Loucy (cell line): ENCODE results near the gene GRID1.

Source experiments
- H2AFZ ChIP-seq: fragments of 200-600 bp; sonication (generic); 2 replicates; pipeline ENCODE4 v1.6.0; 2016; ENCODE audit warnings: antibody characterized with exemption, mild to moderate bottlenecking, low read length, moderate library complexity
- H3F3A ChIP-seq: fragments of 200-600 bp; 2 replicates; pipeline ENCODE4 v1.6.0; 2016; ENCODE audit warnings: antibody characterized with exemption, low read depth, mild to moderate bottlenecking
- H3K27me3 ChIP-seq: fragments of 200-600 bp; sonication (generic); 2 replicates; pipeline ENCODE4 v1.6.1; 2014; ENCODE audit warnings: low read length, mild to moderate bottlenecking; ENCODE audit not compliant: insufficient read depth, poor library complexity, severe bottlenecking
- H3K36me3 ChIP-seq: fragments of 200-600 bp; sonication (generic); 2 replicates; pipeline ENCODE4 v1.6.1; 2016; ENCODE audit warnings: low read length; ENCODE audit not compliant: insufficient read depth
- H3K4me1 ChIP-seq: fragments of 200-600 bp; sonication (generic); 2 replicates; pipeline ENCODE4 v1.5.1; 2014; ENCODE audit warnings: low read length, mild to moderate bottlenecking; ENCODE audit not compliant: insufficient read depth, poor library complexity, severe bottlenecking
- H3K4me2 ChIP-seq: fragments of 200-600 bp; sonication (generic); 2 replicates; pipeline ENCODE4 v1.6.0; 2014; ENCODE audit warnings: antibody characterized with exemption, low read length, low read depth, mild to moderate bottlenecking; ENCODE audit not compliant: poor library complexity, severe bottlenecking
- H3K4me3 ChIP-seq: fragments of 200-600 bp; sonication (generic); 2 replicates; pipeline ENCODE4 v1.5.1; 2014; ENCODE audit warnings: low read length, mild to moderate bottlenecking, mixed read lengths; ENCODE audit not compliant: poor library complexity, severe bottlenecking
- H3K79me2 ChIP-seq: fragments of 200-600 bp; sonication (generic); 2 replicates; pipeline ENCODE4 v1.6.1; 2014; ENCODE audit warnings: low read length; ENCODE audit not compliant: insufficient read depth
- H3K9ac ChIP-seq: fragments of 200-600 bp; sonication (generic); 2 replicates; pipeline ENCODE4 v1.6.0; 2014; ENCODE audit warnings: mild to moderate bottlenecking, low read depth, low read length, moderate library complexity; ENCODE audit not compliant: poor library complexity, severe bottlenecking
- H3K9me2 ChIP-seq: fragments of 200-600 bp; sonication (generic); replicated peaks from 2 replicates; pipeline ENCODE4 v1.6.1; 2016; ENCODE audit warnings: low read depth, low read length, mixed read lengths
- H3K9me3 ChIP-seq: fragments of 200-600 bp; sonication (generic); 2 replicates; pipeline ENCODE4 v1.6.1; 2014; ENCODE audit warnings: mild to moderate bottlenecking, antibody characterized with exemption, low read length, low read depth; ENCODE audit not compliant: insufficient read depth
- H4K20me1 ChIP-seq: fragments of 200-600 bp; sonication (generic); 2 replicates; pipeline ENCODE4 v1.6.0; 2014; ENCODE audit warnings: antibody characterized with exemption, low read length, mild to moderate bottlenecking; ENCODE audit not compliant: insufficient read depth, poor library complexity, severe bottlenecking
- EZH2phosphoT487 ChIP-seq: fragments of 200-600 bp; IDR thresholded peaks from 2 replicates; pipeline ENCODE4 v1.6.1; 2018; ENCODE audit warnings: antibody characterized with exemption, mild to moderate bottlenecking, moderate library complexity, borderline replicate concordance
- TF ChIP-seq, protein P1 (sequence below): fragments of 200-600 bp; sonication (generic); conservative IDR thresholded peaks from 2 replicates; pipeline ENCODE4 v1.5.1; 2014; ENCODE audit warnings: mild to moderate bottlenecking, antibody characterized with exemption, low read length

Gene GRID1

DNA sequence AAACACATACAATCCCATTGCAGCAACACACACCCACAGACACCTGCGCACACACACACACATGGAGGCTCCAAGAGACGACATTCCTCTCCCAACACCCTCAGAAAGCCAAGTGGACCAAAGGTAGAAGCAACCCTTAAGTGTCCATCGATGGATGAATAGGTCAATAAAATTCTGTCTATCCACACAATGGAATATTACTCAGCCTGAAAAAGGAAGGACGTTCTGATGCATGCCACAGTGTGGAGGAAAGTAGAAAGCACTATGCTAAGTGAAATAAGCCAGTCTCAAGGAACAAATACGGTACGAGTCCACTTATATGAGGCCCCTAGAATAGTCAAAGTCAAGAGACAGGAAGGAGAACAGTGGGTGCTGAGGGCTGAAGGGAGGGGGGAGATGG is 174.4 kb downstream of the GRID1 start:
- H3K27me3 ChIP-seq, result no peaks in the 10 kb centered on the region
- H3K9me3 ChIP-seq, result no peaks in the 10 kb centered on the region
- H3K4me2 ChIP-seq, result no peak overlapping the region
- H3F3A ChIP-seq, result no peaks in the 10 kb centered on the region
- no peaks in the 10 kb centered on the region for H3K9me2 ChIP-seq
- H3K9ac ChIP-seq, result no peak overlapping the region
- no peaks in the 10 kb centered on the region for H3K79me2 ChIP-seq
- TF ChIP-seq, protein P1, sequence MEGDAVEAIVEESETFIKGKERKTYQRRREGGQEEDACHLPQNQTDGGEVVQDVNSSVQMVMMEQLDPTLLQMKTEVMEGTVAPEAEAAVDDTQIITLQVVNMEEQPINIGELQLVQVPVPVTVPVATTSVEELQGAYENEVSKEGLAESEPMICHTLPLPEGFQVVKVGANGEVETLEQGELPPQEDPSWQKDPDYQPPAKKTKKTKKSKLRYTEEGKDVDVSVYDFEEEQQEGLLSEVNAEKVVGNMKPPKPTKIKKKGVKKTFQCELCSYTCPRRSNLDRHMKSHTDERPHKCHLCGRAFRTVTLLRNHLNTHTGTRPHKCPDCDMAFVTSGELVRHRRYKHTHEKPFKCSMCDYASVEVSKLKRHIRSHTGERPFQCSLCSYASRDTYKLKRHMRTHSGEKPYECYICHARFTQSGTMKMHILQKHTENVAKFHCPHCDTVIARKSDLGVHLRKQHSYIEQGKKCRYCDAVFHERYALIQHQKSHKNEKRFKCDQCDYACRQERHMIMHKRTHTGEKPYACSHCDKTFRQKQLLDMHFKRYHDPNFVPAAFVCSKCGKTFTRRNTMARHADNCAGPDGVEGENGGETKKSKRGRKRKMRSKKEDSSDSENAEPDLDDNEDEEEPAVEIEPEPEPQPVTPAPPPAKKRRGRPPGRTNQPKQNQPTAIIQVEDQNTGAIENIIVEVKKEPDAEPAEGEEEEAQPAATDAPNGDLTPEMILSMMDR, result no peak
- TF ChIP-seq EZH2phosphoT487, result no peak
- no peak overlapping the region for H3K4me3 ChIP-seq
- no peak overlapping the region for H2AFZ ChIP-seq
- H3K36me3 ChIP-seq, result no peaks in the 10 kb centered on the region
- H3K4me1 ChIP-seq, result no peaks in the 10 kb centered on the region
- H4K20me1 ChIP-seq, result no peaks in the 10 kb centered on the region

DNA sequence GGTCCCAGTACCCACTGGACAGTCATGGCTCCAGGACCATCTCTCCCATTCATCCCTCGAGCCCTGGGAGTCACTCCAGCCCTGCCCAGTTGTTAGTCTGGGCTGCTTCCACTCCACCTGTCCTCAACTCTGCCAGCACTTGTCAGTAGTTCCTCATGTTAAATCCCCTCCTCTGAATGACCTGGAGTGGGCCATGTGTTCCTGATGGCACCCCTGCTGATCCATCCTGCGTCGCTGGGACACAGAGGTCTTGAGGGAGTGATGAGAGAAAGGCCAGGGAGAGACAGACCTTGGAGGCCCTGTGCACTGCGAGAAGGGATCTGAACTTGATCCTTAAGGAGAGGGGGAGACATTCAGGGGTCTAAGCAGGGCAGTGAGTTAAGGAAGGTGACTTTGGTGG is 174.9 kb downstream of the GRID1 start:
- H3K4me2 ChIP-seq, result no peak overlapping the region
- H3K36me3 ChIP-seq, result no peaks in the 10 kb centered on the region
- H3K4me3 ChIP-seq, result no peak overlapping the region
- H3K9me2 ChIP-seq, result no peaks in the 10 kb centered on the region
- no peak overlapping the region for H2AFZ ChIP-seq
- no peak for TF ChIP-seq EZH2phosphoT487
- TF ChIP-seq, protein P1, result no peak
- H3K27me3 ChIP-seq, result no peaks in the 10 kb centered on the region
- H4K20me1 ChIP-seq, result no peaks in the 10 kb centered on the region
- H3K79me2 ChIP-seq, result no peaks in the 10 kb centered on the region
- H3F3A ChIP-seq, result no peaks in the 10 kb centered on the region
- no peaks in the 10 kb centered on the region for H3K4me1 ChIP-seq
- no peaks in the 10 kb centered on the region for H3K9me3 ChIP-seq
- H3K9ac ChIP-seq, result no peak overlapping the region

DNA sequence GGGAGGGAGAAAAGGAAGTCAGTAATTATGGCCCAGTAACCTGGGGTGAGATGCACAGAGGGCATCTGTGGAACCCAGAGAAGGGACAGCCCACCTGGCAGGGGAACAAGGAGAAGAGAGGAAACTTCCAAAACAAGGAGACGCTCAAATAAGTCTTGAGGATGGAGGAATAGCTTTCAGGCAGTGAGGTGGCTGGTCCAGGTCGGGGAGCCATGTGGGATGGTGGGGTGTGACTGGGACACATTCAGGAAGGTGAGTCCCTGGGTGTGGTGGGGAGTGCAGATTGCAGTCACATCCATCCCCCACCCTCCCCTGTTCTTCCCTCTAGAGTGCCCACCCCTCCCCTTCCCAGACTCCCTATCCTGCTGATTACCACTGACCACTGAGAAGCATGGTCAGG is 175.4 kb downstream of the GRID1 start:
- H3K9me3 ChIP-seq, result no peaks in the 10 kb centered on the region
- H3K4me2 ChIP-seq, result no peak overlapping the region
- no peak overlapping the region for H3K9ac ChIP-seq
- no peaks in the 10 kb centered on the region for H3K4me1 ChIP-seq
- H4K20me1 ChIP-seq, result no peaks in the 10 kb centered on the region
- H3K4me3 ChIP-seq, result no peak overlapping the region
- no peaks in the 10 kb centered on the region for H3K79me2 ChIP-seq
- no peaks in the 10 kb centered on the region for H3F3A ChIP-seq
- H3K27me3 ChIP-seq, result no peaks in the 10 kb centered on the region
- H3K9me2 ChIP-seq, result no peaks in the 10 kb centered on the region
- H3K36me3 ChIP-seq, result no peaks in the 10 kb centered on the region
- no peak for TF ChIP-seq EZH2phosphoT487
- TF ChIP-seq, protein P1, result no peak
- H2AFZ ChIP-seq, result no peak overlapping the region
